RWPE1 (cell line): ENCODE measurements around the gene CELA3A.

Experiments used
- CTCF ChIA-PET: fragments of 350-600 bp; sonication (Branson Sonifier 250); formaldehyde crosslinking; extraction: SDS; loops from one replicate; lab custom pipeline; 2021; lab: Yijun Ruan, JAX
- POLR2A ChIA-PET: fragments of 400-600 bp; formaldehyde crosslinking; extraction: SDS; loops from one replicate; lab custom pipeline; 2020; ENCODE audit warnings: antibody characterized with exemption; ENCODE audit not compliant: low non-redundant PET; lab: Yijun Ruan, JAX
- DNase-seq: peaks from one replicate; pipeline ENCODE4 v3.0.0; 2012; ENCODE audit warnings: low spot score
- H3K27ac ChIP-seq: fragments of 450-650 bp; 2 replicates; pipeline ENCODE4 v1.5.1; 2017
- CTCF ChIP-seq: fragments of 450-650 bp; conservative IDR thresholded peaks from 2 replicates; pipeline ENCODE4 v1.5.1; 2017; ENCODE audit warnings: low read depth, mild to moderate bottlenecking

Gene CELA3A

GRCh38 chr1:22056936-22057335 is 55.5 kb downstream of the CELA3A start:
- H3K27ac ChIP-seq: no peak overlapping the region
- DNase-seq: no peak
- CTCF ChIA-PET: no interaction called here

GRCh38 chr1:22057861-22058260 is 56.4 kb downstream of the CELA3A start:
- H3K27ac ChIP-seq: no peak overlapping the region
- CTCF ChIA-PET: no interaction called here
- no peak for TF ChIP-seq CTCF
- POLR2A ChIA-PET: interaction anchor here (0.5 kb wide), 1 partner anchor 9 kb away, joined by 5 read pairs; no protein-coding TSS in a partner anchor
- DNase-seq: no peak

More at GRCh38 chr1:22056936-22057335, 55.5 kb downstream of the CELA3A start:
- POLR2A ChIA-PET: no interaction called here
- TF ChIP-seq CTCF: no peak
